Neural crest cell (in vitro differentiated cells): ENCODE measurements around the gene COX5A. TPM values are rescaled to one million over a fixed set of nuclear protein-coding genes. Genes with fewer than 3 reads are reported as not detected.

Experiments
- DNase-seq: peaks from one replicate; pipeline ENCODE4 v3.0.0; 2021; ENCODE audit warnings: low read depth, mixed read lengths, low spot score
- H3K27ac Mint-ChIP-seq: one replicate; pipeline ENCODE4 v1.8.0; 2021; ENCODE audit warnings: mild to moderate bottlenecking, mixed read lengths; ENCODE audit not compliant: unreplicated experiment
- H3K27me3 Mint-ChIP-seq: 2 replicates; pipeline ENCODE4 v1.8.0; 2021; ENCODE audit warnings: low read depth, mild to moderate bottlenecking, mixed read lengths
- H3K36me3 Mint-ChIP-seq: 2 replicates; pipeline ENCODE4 v1.8.0; 2021; ENCODE audit warnings: low read depth, mild to moderate bottlenecking, mixed read lengths
- H3K4me1 Mint-ChIP-seq: 2 replicates; pipeline ENCODE4 v1.8.0; 2021; ENCODE audit warnings: mixed read lengths
- H3K4me3 Mint-ChIP-seq: one replicate; pipeline ENCODE4 v1.8.0; 2021; ENCODE audit warnings: mild to moderate bottlenecking, mixed read lengths
- H3K9me3 Mint-ChIP-seq: 2 replicates; pipeline ENCODE4 v1.8.0; 2021; ENCODE audit warnings: mixed read lengths
- CTCF ChIP-seq: fragments of 200-600 bp; sonication (generic); conservative IDR thresholded peaks from 2 replicates; pipeline ENCODE4 v1.5.0; 2021; ENCODE audit warnings: antibody characterized with exemption, mild to moderate bottlenecking
- total RNA-seq: library from RNA; stranded (reverse); gene quantifications from 2 replicates; pipeline ENCODE4 v1.2.1, GENCODE V29; 2021

The COX5A gene
- total RNA-seq, 1 donor from 2014 or later: 239 TPM

- H3K4me1 Mint-ChIP-seq: peaks cover 25% of the 10 kb centered on the region
- no peaks in the 10 kb centered on the region for H3K9me3 Mint-ChIP-seq
- no peak overlapping the region for H3K27ac Mint-ChIP-seq
- TF ChIP-seq CTCF: no peak
- no peaks in the 10 kb centered on the region for H3K36me3 Mint-ChIP-seq
- peak overlapping the region; percentile 82 for H3K4me3 Mint-ChIP-seq
- peaks cover 90% of the 10 kb centered on the region for H3K27me3 Mint-ChIP-seq
- DNase-seq: no peak
These were observed 21.2 kb upstream of the COX5A start for GRCh38 chr15:74958908-74959585.

GRCh38 chr15:74958320-74958907, 20.5 kb upstream of the COX5A start:
- no peaks in the 10 kb centered on the region for H3K9me3 Mint-ChIP-seq
- peak overlapping the region; percentile 75 for H3K4me3 Mint-ChIP-seq
- no peaks in the 10 kb centered on the region for H3K36me3 Mint-ChIP-seq
- H3K4me1 Mint-ChIP-seq: peaks cover 25% of the 10 kb centered on the region
- peak; percentile 40 for TF ChIP-seq CTCF
- peaks cover 90% of the 10 kb centered on the region for H3K27me3 Mint-ChIP-seq
- no peak overlapping the region for H3K27ac Mint-ChIP-seq
- peak; percentile 23 for DNase-seq

- no peak for TF ChIP-seq CTCF
- H3K27ac Mint-ChIP-seq: no peak overlapping the region
- no peaks in the 10 kb centered on the region for H3K9me3 Mint-ChIP-seq
- H3K4me1 Mint-ChIP-seq: peaks cover 25% of the 10 kb centered on the region
- H3K36me3 Mint-ChIP-seq: no peaks in the 10 kb centered on the region
- no peak for DNase-seq
- H3K27me3 Mint-ChIP-seq: peaks cover 82% of the 10 kb centered on the region
- peak overlapping the region; percentile 75 for H3K4me3 Mint-ChIP-seq
These were observed 19.7 kb upstream of the COX5A start for GRCh38 chr15:74957476-74958035.

GRCh38 chr15:74956648-74957475, 19.0 kb upstream of the COX5A start, which contains the start of gene RPP25:
TSS of gene RPP25 (minus strand) at chr15:74956772. CDS start at chr15:74956583, 189 bp downstream.
- Mint-ChIP-seq H3K36me3 (no peaks in the 10 kb centered on the region), H3K27ac (no peak within 1 kb of the TSS), H3K9me3 (no peaks in the 10 kb centered on the region), H3K4me1 (peaks cover 25% of the 10 kb centered on the region), H3K27me3 (peaks cover 75% of the 10 kb centered on the region), H3K4me3 (peak within 1 kb of the TSS; percentile 77)
- TF ChIP-seq CTCF: no peak
- peak; percentile 56 for DNase-seq
